Measurements from ENCODE around the gene TMEM245. TPM values are rescaled to one million over a fixed set of nuclear protein-coding genes. Genes with fewer than 3 reads are reported as not detected.
A peak's percentile ranks its signal among the peaks of the same experiment; 100 is the strongest.

Gene TMEM245
- total and polyA plus RNA-seq, 2 of the 13 experiments (the other 11 are each of a cell fraction or from before 2014, with no cell fraction given): 53.5 to 55.4 TPM

- TF ChIP-seq, protein P1, sequence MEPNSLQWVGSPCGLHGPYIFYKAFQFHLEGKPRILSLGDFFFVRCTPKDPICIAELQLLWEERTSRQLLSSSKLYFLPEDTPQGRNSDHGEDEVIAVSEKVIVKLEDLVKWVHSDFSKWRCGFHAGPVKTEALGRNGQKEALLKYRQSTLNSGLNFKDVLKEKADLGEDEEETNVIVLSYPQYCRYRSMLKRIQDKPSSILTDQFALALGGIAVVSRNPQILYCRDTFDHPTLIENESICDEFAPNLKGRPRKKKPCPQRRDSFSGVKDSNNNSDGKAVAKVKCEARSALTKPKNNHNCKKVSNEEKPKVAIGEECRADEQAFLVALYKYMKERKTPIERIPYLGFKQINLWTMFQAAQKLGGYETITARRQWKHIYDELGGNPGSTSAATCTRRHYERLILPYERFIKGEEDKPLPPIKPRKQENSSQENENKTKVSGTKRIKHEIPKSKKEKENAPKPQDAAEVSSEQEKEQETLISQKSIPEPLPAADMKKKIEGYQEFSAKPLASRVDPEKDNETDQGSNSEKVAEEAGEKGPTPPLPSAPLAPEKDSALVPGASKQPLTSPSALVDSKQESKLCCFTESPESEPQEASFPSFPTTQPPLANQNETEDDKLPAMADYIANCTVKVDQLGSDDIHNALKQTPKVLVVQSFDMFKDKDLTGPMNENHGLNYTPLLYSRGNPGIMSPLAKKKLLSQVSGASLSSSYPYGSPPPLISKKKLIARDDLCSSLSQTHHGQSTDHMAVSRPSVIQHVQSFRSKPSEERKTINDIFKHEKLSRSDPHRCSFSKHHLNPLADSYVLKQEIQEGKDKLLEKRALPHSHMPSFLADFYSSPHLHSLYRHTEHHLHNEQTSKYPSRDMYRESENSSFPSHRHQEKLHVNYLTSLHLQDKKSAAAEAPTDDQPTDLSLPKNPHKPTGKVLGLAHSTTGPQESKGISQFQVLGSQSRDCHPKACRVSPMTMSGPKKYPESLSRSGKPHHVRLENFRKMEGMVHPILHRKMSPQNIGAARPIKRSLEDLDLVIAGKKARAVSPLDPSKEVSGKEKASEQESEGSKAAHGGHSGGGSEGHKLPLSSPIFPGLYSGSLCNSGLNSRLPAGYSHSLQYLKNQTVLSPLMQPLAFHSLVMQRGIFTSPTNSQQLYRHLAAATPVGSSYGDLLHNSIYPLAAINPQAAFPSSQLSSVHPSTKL (CRISPR knock-in tag; IDR thresholded peaks at IDR 0.05): peak; percentile 52; the same call in 1 of the 2 replicates
- TF ChIP-seq NONO (IDR thresholded peaks at IDR 0.05) (no peak), NONO (CRISPR knock-in tag; conservative IDR thresholded peaks at IDR 0.05) (no peak), SSRP1 (CRISPR knock-in tag; IDR thresholded peaks at IDR 0.05) (no peak)
Measured at GRCh38 chr9:109072821-109073435, 46.8 kb downstream of the TMEM245 start (continued).

- DNase-seq (ENCODE audit: low spot score): peak; percentile 47
- TF ChIP-seq PPARG (CRISPR knock-in tag; conservative IDR thresholded peaks at IDR 0.05): 0 out of 2 replicates have a peak, but pooled peaks have one; percentile 12
- TF ChIP-seq CREB1 (IDR thresholded peaks at IDR 0.05): no peak
- no peak for TF ChIP-seq CREB1 (CRISPR knock-in tag; IDR thresholded peaks at IDR 0.05)
- no peak for TF ChIP-seq ZNF350 (CRISPR knock-in tag; IDR thresholded peaks at IDR 0.05; ENCODE audit: borderline replicate concordance, low read depth)
- no peak for TF ChIP-seq BRD4 (CRISPR knock-in tag; IDR thresholded peaks at IDR 0.05)
- no peak for TF ChIP-seq ZNF207 (IDR thresholded peaks at IDR 0.05; ENCODE audit: borderline replicate concordance)
- TF ChIP-seq JUN (CRISPR knock-in tag; IDR thresholded peaks at IDR 0.05): no peak
- no peak for TF ChIP-seq ELF4 (CRISPR knock-in tag; IDR thresholded peaks at IDR 0.05; ENCODE audit: borderline replicate concordance)
- TF ChIP-seq ZNF260 (CRISPR knock-in tag; IDR thresholded peaks at IDR 0.05; ENCODE audit: borderline replicate concordance, low read depth): no peak
- TF ChIP-seq MEIS1 (CRISPR knock-in tag; IDR thresholded peaks at IDR 0.05; ENCODE audit: borderline replicate concordance): no peak
- TF ChIP-seq IKZF4 (CRISPR knock-in tag; IDR thresholded peaks at IDR 0.05; ENCODE audit: borderline replicate concordance, low read depth, not compliant biosample characterization): no peak
- no peak for TF ChIP-seq MXI1 (IDR thresholded peaks at IDR 0.05; ENCODE audit: borderline replicate concordance, low read depth, low read length)
- TF ChIP-seq TP53 (CRISPR knock-in tag; conservative IDR thresholded peaks at IDR 0.05): no peak
- no peak for TF ChIP-seq PRDM4 (CRISPR knock-in tag; IDR thresholded peaks at IDR 0.05; ENCODE audit: borderline replicate concordance)
Measured at GRCh38 chr9:109072133-109072692, 47.5 kb downstream of the TMEM245 start.

More at GRCh38 chr9:109072133-109072692, 47.5 kb downstream of the TMEM245 start:
- ChIA-PET CTCF (ENCODE audit: low intra/inter-chr PET ratio, low total read pairs) (no interaction called here), POLR2A (interaction anchor here (0.7 kb wide), 1 partner anchor 10 kb away, joined by 3 read pairs; no protein-coding TSS in a partner anchor)
- Histone ChIP-seq H3K27me3 (ENCODE audit: control insufficient read depth in 1 of 2, insufficient read depth in 2 of 2, low read length in 2 of 2) (no peaks in the 10 kb centered on the region), H2AFZ (ENCODE audit: low read length) (no peak overlapping the region), H3K4me2 (ENCODE audit: low read depth, low read length) (peak overlapping the region; percentile 18; the same call in 1 of the 2 replicates), H3K4me3 (replicated peaks in 1 of 3; ENCODE audit: insufficient read depth in 1 of 3, low read depth in 2 of 3, low read length in 3 of 3) (no peak overlapping the region), H3K27ac (ENCODE audit: extremely low read length, insufficient read depth, low read length) (peak overlapping the region; percentile 8), H3K4me1 (ENCODE audit: insufficient read depth, low read length) (peaks cover 47% of the 10 kb centered on the region), H3K36me3 (replicated peaks in 1 of 2; ENCODE audit: control insufficient read depth in 1 of 2, insufficient read depth in 2 of 2, low read length in 2 of 2) (peaks cover 2 to 29% of the 10 kb centered on the region in 2 experiments), H3K79me2 (ENCODE audit: insufficient read depth, low read length) (no peaks in the 10 kb centered on the region), H3K9me3 (ENCODE audit: low read length) (no peaks in the 10 kb centered on the region), H4K20me1 (ENCODE audit: insufficient read depth, low read length) (no peaks in the 10 kb centered on the region), H3K9ac (ENCODE audit: insufficient read depth, low read depth, low read length) (no peak overlapping the region)
- FAIRE-seq (no peak), ATAC-seq (peak; percentile 60)
- in situ Hi-C loops (cut with HindIII; ENCODE audit: extremely low pct_ligation_motif_present, low pct_unique_long_range_greater_than_20kb) (no loop called here), intact Hi-C loops (cut with micrococcal nuclease; ENCODE audit: unreplicated experiment) (no loop called here)
- BruUV-seq (replicated peaks): no TSS peak
- 71% methylated on average over 8 of the region's 8 CpGs for WGBS (ENCODE audit: low lambda C conversion rate)

All from HepG2 (cell line).